HepG2 (cell line): Measurements from ENCODE around the gene TXNIP.

Experiments used
- BORCS8-MEF2B ChIP-seq: sonication (generic); formaldehyde crosslinking; IDR thresholded peaks from 2 replicates; pipeline ENCODE4 v1.8.0; 2022; ENCODE audit warnings: mild to moderate bottlenecking, missing genetic modification reagents
- CEBPB ChIP-seq: IDR thresholded peaks from 2 replicates; pipeline ENCODE4 v1.6.1; 2011; ENCODE audit warnings: low read depth, low read length, improper control_type of control experiment, borderline replicate concordance
- CTCF ChIP-seq: sonication (generic); formaldehyde crosslinking; IDR thresholded peaks from 2 replicates; pipeline ENCODE4 v1.5.0; 2020; ENCODE audit warnings: mild to moderate bottlenecking, missing genetic modification reagents, moderate library complexity
- FOXP1 ChIP-seq, 2 experiments: fragments of 450-650 bp in 1 of 2; IDR thresholded peaks; 2 replicates each; pipeline ENCODE4 v1.6.1; 2017 to 2018; ENCODE audit warnings: antibody characterized with exemption in 1 of 2
- JDP2 ChIP-seq: sonication (generic); formaldehyde crosslinking; IDR thresholded peaks from 2 replicates; pipeline ENCODE4 v1.8.1; 2022; ENCODE audit warnings: missing genetic modification reagents, borderline replicate concordance
- JUND ChIP-seq: sonication (generic); formaldehyde crosslinking; IDR thresholded peaks from 2 replicates; pipeline ENCODE4 v1.8.0; 2022; ENCODE audit warnings: mild to moderate bottlenecking, missing genetic modification reagents
- KAT7 ChIP-seq: IDR thresholded peaks from 2 replicates; pipeline ENCODE4 v1.6.1; 2018; ENCODE audit warnings: borderline replicate concordance, missing compliant biosample characterization
- SETDB1 ChIP-seq: sonication (generic); formaldehyde crosslinking; IDR thresholded peaks from 2 replicates; pipeline ENCODE4 v1.5.1; 2020; ENCODE audit warnings: missing genetic modification reagents, mild to moderate bottlenecking, borderline replicate concordance
- TF ChIP-seq, protein P1 (sequence below): sonication (generic); formaldehyde crosslinking; IDR thresholded peaks from 2 replicates; pipeline ENCODE4 v1.4.0; 2020; ENCODE audit warnings: mild to moderate bottlenecking, missing genetic modification reagents, borderline replicate concordance
- TF ChIP-seq, protein P2 (sequence below): sonication (generic); formaldehyde crosslinking; IDR thresholded peaks from 2 replicates; pipeline ENCODE4 v1.4.0; 2020; ENCODE audit warnings: missing genetic modification reagents

GRCh38 chr1:145955436-145955835 is 40.9 kb downstream of the TXNIP start:
- TF ChIP-seq JDP2 (CRISPR knock-in tag) (no peak), BORCS8-MEF2B (CRISPR knock-in tag) (no peak), CTCF (CRISPR knock-in tag) (no peak), KAT7 (CRISPR knock-in tag) (no peak), JUND (no peak), SETDB1 (no peak), CEBPB (no peak), FOXP1 (IDR thresholded peaks at IDR 0.05) (no peak), FOXP1 (CRISPR knock-in tag; IDR thresholded peaks at IDR 0.05) (no peak)
- TF ChIP-seq, protein P1, sequence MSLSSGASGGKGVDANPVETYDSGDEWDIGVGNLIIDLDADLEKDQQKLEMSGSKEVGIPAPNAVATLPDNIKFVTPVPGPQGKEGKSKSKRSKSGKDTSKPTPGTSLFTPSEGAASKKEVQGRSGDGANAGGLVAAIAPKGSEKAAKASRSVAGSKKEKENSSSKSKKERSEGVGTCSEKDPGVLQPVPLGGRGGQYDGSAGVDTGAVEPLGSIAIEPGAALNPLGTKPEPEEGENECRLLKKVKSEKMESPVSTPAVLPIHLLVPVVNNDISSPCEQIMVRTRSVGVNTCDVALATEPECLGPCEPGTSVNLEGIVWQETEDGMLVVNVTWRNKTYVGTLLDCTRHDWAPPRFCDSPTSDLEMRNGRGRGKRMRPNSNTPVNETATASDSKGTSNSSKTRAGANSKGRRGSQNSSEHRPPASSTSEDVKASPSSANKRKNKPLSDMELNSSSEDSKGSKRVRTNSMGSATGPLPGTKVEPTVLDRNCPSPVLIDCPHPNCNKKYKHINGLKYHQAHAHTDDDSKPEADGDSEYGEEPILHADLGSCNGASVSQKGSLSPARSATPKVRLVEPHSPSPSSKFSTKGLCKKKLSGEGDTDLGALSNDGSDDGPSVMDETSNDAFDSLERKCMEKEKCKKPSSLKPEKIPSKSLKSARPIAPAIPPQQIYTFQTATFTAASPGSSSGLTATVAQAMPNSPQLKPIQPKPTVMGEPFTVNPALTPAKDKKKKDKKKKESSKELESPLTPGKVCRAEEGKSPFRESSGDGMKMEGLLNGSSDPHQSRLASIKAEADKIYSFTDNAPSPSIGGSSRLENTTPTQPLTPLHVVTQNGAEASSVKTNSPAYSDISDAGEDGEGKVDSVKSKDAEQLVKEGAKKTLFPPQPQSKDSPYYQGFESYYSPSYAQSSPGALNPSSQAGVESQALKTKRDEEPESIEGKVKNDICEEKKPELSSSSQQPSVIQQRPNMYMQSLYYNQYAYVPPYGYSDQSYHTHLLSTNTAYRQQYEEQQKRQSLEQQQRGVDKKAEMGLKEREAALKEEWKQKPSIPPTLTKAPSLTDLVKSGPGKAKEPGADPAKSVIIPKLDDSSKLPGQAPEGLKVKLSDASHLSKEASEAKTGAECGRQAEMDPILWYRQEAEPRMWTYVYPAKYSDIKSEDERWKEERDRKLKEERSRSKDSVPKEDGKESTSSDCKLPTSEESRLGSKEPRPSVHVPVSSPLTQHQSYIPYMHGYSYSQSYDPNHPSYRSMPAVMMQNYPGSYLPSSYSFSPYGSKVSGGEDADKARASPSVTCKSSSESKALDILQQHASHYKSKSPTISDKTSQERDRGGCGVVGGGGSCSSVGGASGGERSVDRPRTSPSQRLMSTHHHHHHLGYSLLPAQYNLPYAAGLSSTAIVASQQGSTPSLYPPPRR (CRISPR knock-in tag) = no peak
- TF ChIP-seq, protein P2, sequence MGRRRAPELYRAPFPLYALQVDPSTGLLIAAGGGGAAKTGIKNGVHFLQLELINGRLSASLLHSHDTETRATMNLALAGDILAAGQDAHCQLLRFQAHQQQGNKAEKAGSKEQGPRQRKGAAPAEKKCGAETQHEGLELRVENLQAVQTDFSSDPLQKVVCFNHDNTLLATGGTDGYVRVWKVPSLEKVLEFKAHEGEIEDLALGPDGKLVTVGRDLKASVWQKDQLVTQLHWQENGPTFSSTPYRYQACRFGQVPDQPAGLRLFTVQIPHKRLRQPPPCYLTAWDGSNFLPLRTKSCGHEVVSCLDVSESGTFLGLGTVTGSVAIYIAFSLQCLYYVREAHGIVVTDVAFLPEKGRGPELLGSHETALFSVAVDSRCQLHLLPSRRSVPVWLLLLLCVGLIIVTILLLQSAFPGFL (CRISPR knock-in tag) = no peak
